Measurements from ENCODE around the gene UBE2G2. TPM values are rescaled to one million over a fixed set of nuclear protein-coding genes. Genes with fewer than 3 reads are reported as not detected.

The UBE2G2 gene
- polyA plus RNA-seq, 1 donor (not counting 4 experiments of a cell fraction or from before 2014, with no cell fraction given) = 106 TPM

DNA sequence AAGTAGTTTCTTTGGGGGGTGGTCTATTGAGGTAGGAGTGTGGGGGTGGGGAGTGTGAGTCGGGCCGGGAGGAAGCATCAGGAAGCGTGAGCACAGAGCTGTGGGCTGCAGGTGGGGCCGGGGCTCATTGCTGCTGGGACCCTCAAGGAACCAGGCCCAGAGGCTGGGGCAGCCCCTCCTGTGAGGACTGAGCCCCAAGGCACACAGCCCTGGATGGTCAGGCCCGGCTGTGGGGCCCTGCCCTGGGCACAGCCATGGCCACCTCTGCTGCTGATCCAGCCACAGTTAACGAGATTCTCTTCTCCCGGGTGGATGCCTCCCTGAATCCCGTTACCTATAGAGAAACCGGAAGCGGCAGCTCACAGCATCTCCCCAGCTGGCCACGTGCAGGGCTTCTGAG lies 39.2 kb upstream of the UBE2G2 start:
- no peak overlapping the region for H2AFZ ChIP-seq (ENCODE audit: control insufficient read depth, low read length)
- H3K9me3 ChIP-seq (ENCODE audit: control insufficient read depth, low read depth, low read length) = no peaks in the 10 kb centered on the region
- H3K79me2 ChIP-seq (ENCODE audit: control insufficient read depth, insufficient read depth, low read length) = no peaks in the 10 kb centered on the region
- peaks cover 15% of the 10 kb centered on the region for H3K27me3 ChIP-seq (ENCODE audit: control insufficient read depth, extremely low read depth, insufficient read depth, low read length)
- H3K9ac ChIP-seq (ENCODE audit: control insufficient read depth, extremely low read depth, insufficient read depth, low read length) = no peak overlapping the region
- no peak for TF ChIP-seq EZH2 (IDR thresholded peaks at IDR 0.05; ENCODE audit: low read length)
- TF ChIP-seq, protein P1, sequence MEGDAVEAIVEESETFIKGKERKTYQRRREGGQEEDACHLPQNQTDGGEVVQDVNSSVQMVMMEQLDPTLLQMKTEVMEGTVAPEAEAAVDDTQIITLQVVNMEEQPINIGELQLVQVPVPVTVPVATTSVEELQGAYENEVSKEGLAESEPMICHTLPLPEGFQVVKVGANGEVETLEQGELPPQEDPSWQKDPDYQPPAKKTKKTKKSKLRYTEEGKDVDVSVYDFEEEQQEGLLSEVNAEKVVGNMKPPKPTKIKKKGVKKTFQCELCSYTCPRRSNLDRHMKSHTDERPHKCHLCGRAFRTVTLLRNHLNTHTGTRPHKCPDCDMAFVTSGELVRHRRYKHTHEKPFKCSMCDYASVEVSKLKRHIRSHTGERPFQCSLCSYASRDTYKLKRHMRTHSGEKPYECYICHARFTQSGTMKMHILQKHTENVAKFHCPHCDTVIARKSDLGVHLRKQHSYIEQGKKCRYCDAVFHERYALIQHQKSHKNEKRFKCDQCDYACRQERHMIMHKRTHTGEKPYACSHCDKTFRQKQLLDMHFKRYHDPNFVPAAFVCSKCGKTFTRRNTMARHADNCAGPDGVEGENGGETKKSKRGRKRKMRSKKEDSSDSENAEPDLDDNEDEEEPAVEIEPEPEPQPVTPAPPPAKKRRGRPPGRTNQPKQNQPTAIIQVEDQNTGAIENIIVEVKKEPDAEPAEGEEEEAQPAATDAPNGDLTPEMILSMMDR (optimal IDR thresholded peaks at IDR 0.05 in 1 of 3, IDR thresholded peaks at IDR 0.05 in 1 of 3, conservative IDR thresholded peaks at IDR 0.05 in 1 of 3; ENCODE audit: extremely low read depth in 1 of 3, insufficient read depth in 2 of 3, low read length in 3 of 3) = no peak
- dilution Hi-C loops (cut with MboI; ENCODE audit: extremely low pct_ligation_motif_present, low sequenced_read_pairs) = no loop called here
- H3K36me3 ChIP-seq (ENCODE audit: control insufficient read depth in 2 of 2, extremely low read depth in 1 of 2, insufficient read depth in 2 of 2, low read length in 2 of 2) = no peaks in the 10 kb centered on the region
- H3K27ac ChIP-seq (ENCODE audit: control insufficient read depth, insufficient read depth, low read length) = no peak overlapping the region
- no peak for DNase-seq (ENCODE audit: low read depth, low spot score)
- H3K9me1 ChIP-seq (ENCODE audit: control insufficient read depth, extremely low read depth, insufficient read depth, low read length) = no peaks in the 10 kb centered on the region
- no peak overlapping the region for H3K4me3 ChIP-seq (ENCODE audit: control insufficient read depth in 2 of 3, extremely low read depth in 1 of 3, insufficient read depth in 2 of 3, low read depth in 1 of 3, low read length in 3 of 3)
- no peak for FAIRE-seq
- H3K4me2 ChIP-seq (ENCODE audit: control insufficient read depth, extremely low read depth, insufficient read depth, low read depth, low read length) = no peak overlapping the region
- H3K4me1 ChIP-seq (ENCODE audit: control insufficient read depth, extremely low read depth, insufficient read depth, low read length) = peaks cover 10% of the 10 kb centered on the region
- H4K20me1 ChIP-seq (ENCODE audit: control insufficient read depth, extremely low read depth, insufficient read depth, low read length) = no peaks in the 10 kb centered on the region

GRCh38 chr21:44838951-44839350 lies 37.3 kb upstream of the UBE2G2 start:
- Histone ChIP-seq H3K27ac (ENCODE audit: control insufficient read depth, insufficient read depth, low read length) (no peak overlapping the region), H3K4me2 (ENCODE audit: control insufficient read depth, extremely low read depth, insufficient read depth, low read depth, low read length) (no peak overlapping the region), H3K9ac (ENCODE audit: control insufficient read depth, extremely low read depth, insufficient read depth, low read length) (no peak overlapping the region), H3K36me3 (ENCODE audit: control insufficient read depth in 2 of 2, extremely low read depth in 1 of 2, insufficient read depth in 2 of 2, low read length in 2 of 2) (no peaks in the 10 kb centered on the region), H3K79me2 (ENCODE audit: control insufficient read depth, insufficient read depth, low read length) (no peaks in the 10 kb centered on the region), H3K27me3 (ENCODE audit: control insufficient read depth, extremely low read depth, insufficient read depth, low read length) (peaks cover 11% of the 10 kb centered on the region), H3K4me1 (ENCODE audit: control insufficient read depth, extremely low read depth, insufficient read depth, low read length) (peaks cover 7% of the 10 kb centered on the region), H3K4me3 (ENCODE audit: control insufficient read depth in 2 of 3, extremely low read depth in 1 of 3, insufficient read depth in 2 of 3, low read depth in 1 of 3, low read length in 3 of 3) (no peak overlapping the region), H3K9me1 (ENCODE audit: control insufficient read depth, extremely low read depth, insufficient read depth, low read length) (no peaks in the 10 kb centered on the region), H2AFZ (ENCODE audit: control insufficient read depth, low read length) (no peak overlapping the region), H4K20me1 (ENCODE audit: control insufficient read depth, extremely low read depth, insufficient read depth, low read length) (no peaks in the 10 kb centered on the region), H3K9me3 (ENCODE audit: control insufficient read depth, low read depth, low read length) (no peaks in the 10 kb centered on the region)
- no peak for TF ChIP-seq EZH2 (IDR thresholded peaks at IDR 0.05; ENCODE audit: low read length)
- TF ChIP-seq, protein P1 (optimal IDR thresholded peaks at IDR 0.05 in 1 of 3, IDR thresholded peaks at IDR 0.05 in 1 of 3, conservative IDR thresholded peaks at IDR 0.05 in 1 of 3; ENCODE audit: extremely low read depth in 1 of 3, insufficient read depth in 2 of 3, low read length in 3 of 3) = no peak
- no peak for FAIRE-seq
- no peak for DNase-seq (ENCODE audit: low read depth, low spot score)
- dilution Hi-C loops (cut with MboI; ENCODE audit: extremely low pct_ligation_motif_present, low sequenced_read_pairs) = no loop called here
